GM12892 (cell line): ENCODE measurements around the gene LDLRAD4.

Experiments used
- POLR2A ChIP-seq: IDR thresholded peaks from 2 replicates; pipeline ENCODE4 v1.6.1; 2011; ENCODE audit warnings: low read depth, low read length, control low read depth
- POLR2AphosphoS5 ChIP-seq: IDR thresholded peaks from 2 replicates; pipeline ENCODE4 v1.6.1; 2011; ENCODE audit warnings: low read depth, low read length, control low read depth
- TAF1 ChIP-seq: IDR thresholded peaks from 2 replicates; pipeline ENCODE4 v1.6.1; 2011; ENCODE audit warnings: low read depth, mild to moderate bottlenecking, control low read depth, low read length, borderline replicate concordance

- TF ChIP-seq POLR2AphosphoS5, result no peak
- TF ChIP-seq POLR2A, result no peak
- no peak for TF ChIP-seq TAF1
Measured at GRCh38 chr18:13406736-13407135, 188.2 kb downstream of the LDLRAD4 start.
